Thyroid gland (tissue), 4 donors: ENCODE data around the gene ARMH3.

Experiments used
- CTCF ChIP-seq, 6 experiments: fragments of 200-600 bp in 3 of 6; fragments of 450-650 bp in 3 of 6; sonication (generic) in 3 of 6; IDR thresholded peaks; one replicate each; pipeline ENCODE4 v1.5.1; 2016 to 2019; ENCODE audit warnings: antibody characterized with exemption in 6 of 6, mild to moderate bottlenecking in 2 of 6, inconsistent platforms in 1 of 6, moderate library complexity in 1 of 6
- POLR2A ChIP-seq, 2 donors: fragments of 450-650 bp; IDR thresholded peaks; one replicate each; pipeline ENCODE4 v1.6.1; 2017; ENCODE audit warnings: antibody characterized with exemption in 2 of 2, mild to moderate bottlenecking in 2 of 2, moderate library complexity in 1 of 2

- TF ChIP-seq CTCF (IDR thresholded peaks at IDR 0.05) (no peak), POLR2A (IDR thresholded peaks at IDR 0.05) (no peak)
Observed at GRCh38 chr10:101925027-101925426, 130.9 kb downstream of the ARMH3 start.
